ENCODE data around the gene CRYGN. TPM values are rescaled to one million over a fixed set of nuclear protein-coding genes. Genes with fewer than 3 reads are reported as not detected.

The CRYGN gene
- total and polyA plus RNA-seq, 2 experiments from 2014 or later, result not detected

GRCh38 chr7:151451626-151452571 is 12.0 kb upstream of the CRYGN start:
- in situ Hi-C loops (cut with MboI), result loop anchor here (10.0 kb wide), 1 partner anchor 313 kb away; no protein-coding TSS in a partner anchor
- WGBS, 2 experiments (ENCODE audit: low coverage in 1 of 2, low lambda C conversion rate in 2 of 2, missing lambda C conversion rate in 2 of 2), result 82 to 86% methylated on average over 22 to 23 of the region's 23 CpGs
- TF ChIP-seq EZH2phosphoT487 (IDR thresholded peaks at IDR 0.05; ENCODE audit: insufficient read depth, low read depth) (no peak), EZH2 (IDR thresholded peaks at IDR 0.05; ENCODE audit: insufficient read depth, poor library complexity, severe bottlenecking) (no peak)
- Histone ChIP-seq H3K9me3 (ENCODE audit: low read depth) (no peaks in the 10 kb centered on the region), H3K4me3 (no peak overlapping the region), H3K4me2 (ENCODE audit: unreplicated experiment) (no peak overlapping the region), H3K27me3 (replicated peaks; ENCODE audit: insufficient read depth) (no peaks in the 10 kb centered on the region), H3K27ac (no peak overlapping the region), H3K4me1 (ENCODE audit: insufficient read depth) (no peaks in the 10 kb centered on the region), H4K20me1 (ENCODE audit: insufficient read depth) (no peaks in the 10 kb centered on the region), H3K79me2 (ENCODE audit: insufficient read depth) (no peaks in the 10 kb centered on the region), H3K36me3 (ENCODE audit: low read depth) (no peaks in the 10 kb centered on the region), H2AFZ (no peak overlapping the region), H3F3A (ENCODE audit: insufficient read depth) (no peaks in the 10 kb centered on the region), H3K9ac (no peak overlapping the region), H3K9me2 (ENCODE audit: insufficient read depth) (no peaks in the 10 kb centered on the region)
- no peak for DNase-seq

- no peak overlapping the region for H3K9ac ChIP-seq
- H3F3A ChIP-seq (ENCODE audit: insufficient read depth), result no peaks in the 10 kb centered on the region
- H3K36me3 ChIP-seq (ENCODE audit: low read depth), result no peaks in the 10 kb centered on the region
- H3K4me2 ChIP-seq (ENCODE audit: unreplicated experiment), result no peak overlapping the region
- in situ Hi-C loops (cut with MboI), result loop anchor here (10.0 kb wide), 1 partner anchor 314 kb away; no protein-coding TSS in a partner anchor
- no peaks in the 10 kb centered on the region for H3K4me1 ChIP-seq (ENCODE audit: insufficient read depth)
- no peaks in the 10 kb centered on the region for H4K20me1 ChIP-seq (ENCODE audit: insufficient read depth)
- H3K9me2 ChIP-seq (ENCODE audit: insufficient read depth), result no peaks in the 10 kb centered on the region
- TF ChIP-seq EZH2phosphoT487 (IDR thresholded peaks at IDR 0.05; ENCODE audit: insufficient read depth, low read depth) (no peak), EZH2 (IDR thresholded peaks at IDR 0.05; ENCODE audit: insufficient read depth, poor library complexity, severe bottlenecking) (no peak)
- H3K4me3 ChIP-seq, result no peak overlapping the region
- H2AFZ ChIP-seq, result no peak overlapping the region
- H3K9me3 ChIP-seq (ENCODE audit: low read depth), result no peaks in the 10 kb centered on the region
- no peaks in the 10 kb centered on the region for H3K79me2 ChIP-seq (ENCODE audit: insufficient read depth)
- no peak for DNase-seq
- no peaks in the 10 kb centered on the region for H3K27me3 ChIP-seq (replicated peaks; ENCODE audit: insufficient read depth)
- no peak overlapping the region for H3K27ac ChIP-seq
- WGBS, 2 experiments (ENCODE audit: low coverage in 1 of 2, low lambda C conversion rate in 2 of 2, missing lambda C conversion rate in 2 of 2), result 85 to 90% methylated on average over 5 of the region's 5 CpGs
Observed at GRCh38 chr7:151451156-151451555, 11.2 kb upstream of the CRYGN start.

DNA sequence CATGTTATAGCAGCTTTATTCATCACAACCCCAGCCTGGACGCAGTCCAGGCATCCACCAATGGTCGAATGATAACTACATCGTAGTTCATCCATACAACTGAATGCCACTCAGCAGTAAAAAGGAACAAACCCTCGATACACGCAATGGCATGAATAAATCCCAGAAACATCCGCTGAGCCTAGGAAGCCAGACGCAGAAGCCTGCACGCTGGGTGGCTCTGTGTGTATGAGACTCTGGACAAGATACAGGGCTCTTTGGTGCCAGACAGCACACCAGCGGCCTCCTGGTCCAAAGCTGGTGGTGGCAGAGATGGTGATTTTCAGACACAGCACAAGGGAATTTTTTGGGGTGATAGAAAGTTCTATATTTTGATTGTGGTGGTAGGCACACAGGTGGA is 10.0 kb upstream of the CRYGN start:
- no peaks in the 10 kb centered on the region for H3K9me3 ChIP-seq (ENCODE audit: low read depth)
- no peak overlapping the region for H3K9ac ChIP-seq
- no peak for DNase-seq
- no peak overlapping the region for H3K4me3 ChIP-seq
- no peaks in the 10 kb centered on the region for H3K36me3 ChIP-seq (ENCODE audit: low read depth)
- H3K9me2 ChIP-seq (ENCODE audit: insufficient read depth), result no peaks in the 10 kb centered on the region
- TF ChIP-seq EZH2 (IDR thresholded peaks at IDR 0.05; ENCODE audit: insufficient read depth, poor library complexity, severe bottlenecking) (no peak), EZH2phosphoT487 (IDR thresholded peaks at IDR 0.05; ENCODE audit: insufficient read depth, low read depth) (no peak)
- H3K79me2 ChIP-seq (ENCODE audit: insufficient read depth), result no peaks in the 10 kb centered on the region
- no peak overlapping the region for H3K4me2 ChIP-seq (ENCODE audit: unreplicated experiment)
- H3K27ac ChIP-seq, result no peak overlapping the region
- in situ Hi-C loops (cut with MboI), result loop anchor here (5.0 to 10.0 kb wide), 2 partner anchors 83 to 315 kb away; no protein-coding TSS in a partner anchor
- WGBS, 2 experiments (ENCODE audit: low coverage in 1 of 2, low lambda C conversion rate in 2 of 2, missing lambda C conversion rate in 2 of 2), result 79 to 81% methylated on average over 9 of the region's 9 CpGs
- no peaks in the 10 kb centered on the region for H3K4me1 ChIP-seq (ENCODE audit: insufficient read depth)
- H3K27me3 ChIP-seq (replicated peaks; ENCODE audit: insufficient read depth), result no peaks in the 10 kb centered on the region
- no peaks in the 10 kb centered on the region for H3F3A ChIP-seq (ENCODE audit: insufficient read depth)
- H2AFZ ChIP-seq, result no peak overlapping the region
- H4K20me1 ChIP-seq (ENCODE audit: insufficient read depth), result no peaks in the 10 kb centered on the region

- Histone ChIP-seq H3K9me3 (ENCODE audit: low read depth) (no peaks in the 10 kb centered on the region), H3F3A (ENCODE audit: insufficient read depth) (no peaks in the 10 kb centered on the region), H3K79me2 (ENCODE audit: insufficient read depth) (no peaks in the 10 kb centered on the region), H3K27me3 (replicated peaks; ENCODE audit: insufficient read depth) (no peaks in the 10 kb centered on the region), H3K4me1 (ENCODE audit: insufficient read depth) (no peaks in the 10 kb centered on the region), H3K27ac (no peak overlapping the region), H3K36me3 (ENCODE audit: low read depth) (no peaks in the 10 kb centered on the region), H3K9ac (peak overlapping the region; percentile 71), H3K4me2 (ENCODE audit: unreplicated experiment) (peak overlapping the region; percentile 76), H3K4me3 (peak overlapping the region; percentile 75), H2AFZ (peak overlapping the region; percentile 92), H4K20me1 (ENCODE audit: insufficient read depth) (no peaks in the 10 kb centered on the region), H3K9me2 (ENCODE audit: insufficient read depth) (no peaks in the 10 kb centered on the region)
- TF ChIP-seq EZH2 (IDR thresholded peaks at IDR 0.05; ENCODE audit: insufficient read depth, poor library complexity, severe bottlenecking), result no peak
- TF ChIP-seq EZH2phosphoT487 (IDR thresholded peaks at IDR 0.05; ENCODE audit: insufficient read depth, low read depth), result no peak
- DNase-seq, result peak; percentile 86
- in situ Hi-C loops (cut with MboI), result loop anchor here (5.0 kb wide), 1 partner anchor 81 kb away; no protein-coding TSS in a partner anchor
- 1 to 3% methylated on average over 41 to 59 of the region's 61 CpGs for WGBS, 2 experiments (ENCODE audit: low coverage in 1 of 2, low lambda C conversion rate in 2 of 2, missing lambda C conversion rate in 2 of 2)
Observed at GRCh38 chr7:151448261-151449252, 8.6 kb upstream of the CRYGN start.

Data from GM23248 (cell line).